K562 (cell line): ENCODE measurements around the gene FKBP9. TPM values are rescaled to one million over a fixed set of nuclear protein-coding genes. Genes with fewer than 3 reads are reported as not detected.

Experiments
- polyA plus RNA-seq, 8 experiments: library from polyadenylated mRNA; depleted of rRNA in 4 of 8; stranded (reverse) in 5 of 8; unstranded in 3 of 8; fragments of >200 nt; fragmentation: Nextera tagmentation in 2 of 8; fragmentation: Illumina TruSeq in 1 of 8; extraction: Ambion mirVana in 2 of 8; extraction: Trizol in 1 of 8; gene quantifications; 2 replicates each; pipeline versions ENCODE4 v1.2.1 to v1.2.3, GENCODE V29; 2011 to 2014; ENCODE audit warnings: inconsistent platforms in 1 of 8, missing spikeins in 1 of 8
- small RNA-seq: library from RNA; depleted of rRNA; stranded (forward); fragments of <200 nt; gene quantifications from one replicate; pipeline ENCODE3, GENCODE V24; 2014
- total RNA-seq, 7 experiments: library from RNA; depleted of rRNA in 6 of 7; stranded (reverse); fragments of >200 nt in 6 of 7; fragmentation: Illumina TruSeq in 2 of 7; extraction: Trizol in 2 of 7; gene quantifications; 2 replicates each; pipeline versions ENCODE4 v1.2.1 to v1.2.3, GENCODE V29; 2011 to 2021; ENCODE audit warnings: low replicate concordance in 1 of 7

The FKBP9 gene
- total and polyA plus RNA-seq, 9 of the 15 experiments (the other 6 are each of a cell fraction or from before 2014, with no cell fraction given) = 5.9 to 23.7 (median 15.8) TPM

Small RNA genes lying within 50 kb of the gene (small RNA-seq; reads per million reads assigned to genes)
- not detected for gene AC083863.1
- gene RN7SL505P = not detected
- not detected for gene RNU6-388P
- not detected for gene RPS29P14

Other genes starting within 250 kb of the FKBP9 start
- gene KBTBD2, start 65.7 kb upstream of the FKBP9 start, total RNA-seq (2014; rRNA removed) = 27.3 and 27.8 TPM in 2 replicates
- gene KBTBD2, start 65.7 kb upstream of the FKBP9 start, total RNA-seq (2014; rRNA removed; fragmentation: Illumina TruSeq; extraction: Trizol) = 40.3 and 50.3 TPM in 2 replicates
- 33.8 and 35.8 TPM in 2 replicates for gene KBTBD2, start 65.7 kb upstream of the FKBP9 start, total RNA-seq (2015; rRNA removed; fragmentation: Illumina TruSeq; extraction: Trizol)
- 27.0 and 31.4 TPM in 2 replicates for gene KBTBD2, start 65.7 kb upstream of the FKBP9 start, total RNA-seq (2021)
- gene KBTBD2, start 65.7 kb upstream of the FKBP9 start, polyA plus RNA-seq (2011; rRNA removed) = 49.8 and 62.2 TPM in 2 replicates
- gene KBTBD2, start 65.7 kb upstream of the FKBP9 start, polyA plus RNA-seq (2014; fragmentation: Illumina TruSeq; extraction: Trizol) = 29.1 and 35.2 TPM in 2 replicates
- gene KBTBD2, start 65.7 kb upstream of the FKBP9 start, polyA plus RNA-seq (2014; fragmentation: Nextera tagmentation; extraction: Ambion mirVana) = 10 to 100 TPM; 22.8 to 22.9 TPM
- 27.4 and 30.8 TPM in 2 replicates for gene KBTBD2, start 65.7 kb upstream of the FKBP9 start, polyA plus RNA-seq (2014; rRNA removed)
- gene NT5C3A, start 105.3 kb downstream of the FKBP9 start, total RNA-seq (2014; rRNA removed) = 42.9 and 45.1 TPM in 2 replicates
- 60.1 and 62.7 TPM in 2 replicates for gene NT5C3A, start 105.3 kb downstream of the FKBP9 start, total RNA-seq (2014; rRNA removed; fragmentation: Illumina TruSeq; extraction: Trizol)
- 38.8 and 43.4 TPM in 2 replicates for gene NT5C3A, start 105.3 kb downstream of the FKBP9 start, total RNA-seq (2015; rRNA removed; fragmentation: Illumina TruSeq; extraction: Trizol)
- 33.1 and 36.1 TPM in 2 replicates for gene NT5C3A, start 105.3 kb downstream of the FKBP9 start, total RNA-seq (2021)
- 34.6 and 43.1 TPM in 2 replicates for gene NT5C3A, start 105.3 kb downstream of the FKBP9 start, polyA plus RNA-seq (2011; rRNA removed)
- gene NT5C3A, start 105.3 kb downstream of the FKBP9 start, polyA plus RNA-seq (2014; fragmentation: Illumina TruSeq; extraction: Trizol) = 40.0 and 41.7 TPM in 2 replicates
- gene NT5C3A, start 105.3 kb downstream of the FKBP9 start, polyA plus RNA-seq (2014; fragmentation: Nextera tagmentation; extraction: Ambion mirVana) = 10 to 100 TPM; 18.6 to 27.0 TPM
- 35.0 and 47.6 TPM in 2 replicates for gene NT5C3A, start 105.3 kb downstream of the FKBP9 start, polyA plus RNA-seq (2014; rRNA removed)
- 34.0 and 35.6 TPM in 2 replicates for gene RP9, start 152.0 kb downstream of the FKBP9 start, total RNA-seq (2014; rRNA removed)
- gene RP9, start 152.0 kb downstream of the FKBP9 start, total RNA-seq (2014; rRNA removed; fragmentation: Illumina TruSeq; extraction: Trizol) = 33.4 and 36.6 TPM in 2 replicates
- 33.0 and 35.2 TPM in 2 replicates for gene RP9, start 152.0 kb downstream of the FKBP9 start, total RNA-seq (2015; rRNA removed; fragmentation: Illumina TruSeq; extraction: Trizol)
- 17.5 and 19.3 TPM in 2 replicates for gene RP9, start 152.0 kb downstream of the FKBP9 start, total RNA-seq (2021)
- gene RP9, start 152.0 kb downstream of the FKBP9 start, polyA plus RNA-seq (2011; rRNA removed) = 35.0 and 36.0 TPM in 2 replicates
- 36.9 and 44.8 TPM in 2 replicates for gene RP9, start 152.0 kb downstream of the FKBP9 start, polyA plus RNA-seq (2014; fragmentation: Illumina TruSeq; extraction: Trizol)
- 10 to 100 TPM; 10.7 to 11.1 TPM for gene RP9, start 152.0 kb downstream of the FKBP9 start, polyA plus RNA-seq (2014; fragmentation: Nextera tagmentation; extraction: Ambion mirVana)
- 28.5 and 29.5 TPM in 2 replicates for gene RP9, start 152.0 kb downstream of the FKBP9 start, polyA plus RNA-seq (2014; rRNA removed)
- 1.3 and 2.4 TPM in 2 replicates for gene BBS9, start 172.1 kb downstream of the FKBP9 start, total RNA-seq (2014; rRNA removed)
- 2.2 and 2.5 TPM in 2 replicates for gene BBS9, start 172.1 kb downstream of the FKBP9 start, total RNA-seq (2014; rRNA removed; fragmentation: Illumina TruSeq; extraction: Trizol)
- gene BBS9, start 172.1 kb downstream of the FKBP9 start, total RNA-seq (2015; rRNA removed; fragmentation: Illumina TruSeq; extraction: Trizol) = 2.3 and 2.4 TPM in 2 replicates
- gene BBS9, start 172.1 kb downstream of the FKBP9 start, total RNA-seq (2021) = 2.1 and 3.1 TPM in 2 replicates
- 1.6 and 3.3 TPM in 2 replicates for gene BBS9, start 172.1 kb downstream of the FKBP9 start, polyA plus RNA-seq (2011; rRNA removed)
- gene BBS9, start 172.1 kb downstream of the FKBP9 start, polyA plus RNA-seq (2014; fragmentation: Illumina TruSeq; extraction: Trizol) = 2.0 and 2.2 TPM in 2 replicates
- 1 to 10 TPM in 1 of 2 experiments, under 1 TPM in 1; 0.77 to 1.4 TPM for gene BBS9, start 172.1 kb downstream of the FKBP9 start, polyA plus RNA-seq (2014; fragmentation: Nextera tagmentation; extraction: Ambion mirVana)
- gene BBS9, start 172.1 kb downstream of the FKBP9 start, polyA plus RNA-seq (2014; rRNA removed) = 3.0 and 3.7 TPM in 2 replicates